ENCODE data around the gene RAB6A. TPM values are rescaled to one million over a fixed set of nuclear protein-coding genes. Genes with fewer than 3 reads are reported as not detected.

The RAB6A gene
- total RNA-seq, 4 donors from 2014 or later = 95.5 to 124 (median 110) TPM

GRCh38 chr11:73645121-73645969, 115.5 kb downstream of the RAB6A start:
- Histone ChIP-seq H3K36me3 (no peaks in the 10 kb centered on the region), H3K27ac (no peak overlapping the region), H3K4me1 (peaks cover 0 to 3% of the 10 kb centered on the region in 2 donors), H3K4me3 (no peak overlapping the region), H3K9me3 (no peaks in the 10 kb centered on the region), H3K27me3 (no peaks in the 10 kb centered on the region)
- TF ChIP-seq POLR2A (IDR thresholded peaks at IDR 0.05) = no peak
- TF ChIP-seq, protein P1, sequence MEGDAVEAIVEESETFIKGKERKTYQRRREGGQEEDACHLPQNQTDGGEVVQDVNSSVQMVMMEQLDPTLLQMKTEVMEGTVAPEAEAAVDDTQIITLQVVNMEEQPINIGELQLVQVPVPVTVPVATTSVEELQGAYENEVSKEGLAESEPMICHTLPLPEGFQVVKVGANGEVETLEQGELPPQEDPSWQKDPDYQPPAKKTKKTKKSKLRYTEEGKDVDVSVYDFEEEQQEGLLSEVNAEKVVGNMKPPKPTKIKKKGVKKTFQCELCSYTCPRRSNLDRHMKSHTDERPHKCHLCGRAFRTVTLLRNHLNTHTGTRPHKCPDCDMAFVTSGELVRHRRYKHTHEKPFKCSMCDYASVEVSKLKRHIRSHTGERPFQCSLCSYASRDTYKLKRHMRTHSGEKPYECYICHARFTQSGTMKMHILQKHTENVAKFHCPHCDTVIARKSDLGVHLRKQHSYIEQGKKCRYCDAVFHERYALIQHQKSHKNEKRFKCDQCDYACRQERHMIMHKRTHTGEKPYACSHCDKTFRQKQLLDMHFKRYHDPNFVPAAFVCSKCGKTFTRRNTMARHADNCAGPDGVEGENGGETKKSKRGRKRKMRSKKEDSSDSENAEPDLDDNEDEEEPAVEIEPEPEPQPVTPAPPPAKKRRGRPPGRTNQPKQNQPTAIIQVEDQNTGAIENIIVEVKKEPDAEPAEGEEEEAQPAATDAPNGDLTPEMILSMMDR (IDR thresholded peaks at IDR 0.05 in 4 of 5, conservative IDR thresholded peaks at IDR 0.05 in 1 of 5) = no peak
- in situ Hi-C loops (cut with MboI; ENCODE audit: low sequenced_read_pairs in 4 of 4) = no loop called here
- ATAC-seq (no peak), DNase-seq (no peak)
- intact Hi-C loops (cut with DNase I; ENCODE audit: low total_unique reads) = no loop called here

DNA sequence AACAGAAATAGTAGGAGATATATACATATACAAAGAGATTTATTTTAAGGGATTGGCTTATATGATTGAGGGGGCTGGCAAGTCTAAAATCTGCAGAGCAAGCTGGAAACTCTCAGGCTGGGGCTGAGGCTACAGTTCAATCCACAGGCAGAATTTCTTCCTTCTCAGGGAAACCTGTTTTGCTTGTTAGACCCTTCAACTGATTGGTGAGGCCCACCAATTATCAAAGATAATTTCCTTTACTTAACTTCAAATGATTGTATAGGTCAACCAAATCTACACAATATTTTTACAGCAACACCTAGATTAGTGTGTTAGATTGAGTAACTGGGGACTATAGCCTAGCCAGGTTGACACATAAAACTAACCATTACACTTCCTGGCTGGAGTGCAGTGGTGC, 119.2 kb downstream of the RAB6A start:
- no peak overlapping the region for H3K27ac ChIP-seq
- intact Hi-C loops (cut with DNase I; ENCODE audit: low total_unique reads) = no loop called here
- no peak for DNase-seq
- TF ChIP-seq POLR2A (IDR thresholded peaks at IDR 0.05) = no peak
- TF ChIP-seq, protein P1 (IDR thresholded peaks at IDR 0.05 in 4 of 5, conservative IDR thresholded peaks at IDR 0.05 in 1 of 5) = no peak
- H3K4me1 ChIP-seq = no peaks in the 10 kb centered on the region
- H3K4me3 ChIP-seq = no peak overlapping the region
- no peak for ATAC-seq
- no peaks in the 10 kb centered on the region for H3K9me3 ChIP-seq
- no peaks in the 10 kb centered on the region for H3K36me3 ChIP-seq
- H3K27me3 ChIP-seq = no peaks in the 10 kb centered on the region
- in situ Hi-C loops (cut with MboI; ENCODE audit: low sequenced_read_pairs in 4 of 4) = no loop called here

GRCh38 chr11:73640592-73640991, 120.3 kb downstream of the RAB6A start:
- Histone ChIP-seq H3K4me3 (no peak overlapping the region), H3K4me1 (no peaks in the 10 kb centered on the region), H3K36me3 (no peaks in the 10 kb centered on the region), H3K27ac (no peak overlapping the region), H3K27me3 (no peaks in the 10 kb centered on the region), H3K9me3 (no peaks in the 10 kb centered on the region)
- in situ Hi-C loops (cut with MboI; ENCODE audit: low sequenced_read_pairs in 4 of 4) (no loop called here), intact Hi-C loops (cut with DNase I; ENCODE audit: low total_unique reads) (no loop called here)
- DNase-seq = no peak
- TF ChIP-seq, protein P1 (IDR thresholded peaks at IDR 0.05 in 4 of 5, conservative IDR thresholded peaks at IDR 0.05 in 1 of 5) = no peak
- ATAC-seq = no peak

- H3K9me3 ChIP-seq = no peaks in the 10 kb centered on the region
- no peak overlapping the region for H3K4me3 ChIP-seq
- no peaks in the 10 kb centered on the region for H3K27me3 ChIP-seq
- no peaks in the 10 kb centered on the region for H3K36me3 ChIP-seq
- ATAC-seq (no peak), DNase-seq (no peak)
- no peaks in the 10 kb centered on the region for H3K4me1 ChIP-seq
- no peak overlapping the region for H3K27ac ChIP-seq
- intact Hi-C loops (cut with DNase I; ENCODE audit: low total_unique reads) = no loop called here
- TF ChIP-seq, protein P1 (IDR thresholded peaks at IDR 0.05 in 4 of 5, conservative IDR thresholded peaks at IDR 0.05 in 1 of 5) = no peak
- no peak for TF ChIP-seq POLR2A (IDR thresholded peaks at IDR 0.05)
- in situ Hi-C loops (cut with MboI; ENCODE audit: low sequenced_read_pairs in 4 of 4) = no loop called here
These were observed 123.9 kb downstream of the RAB6A start for GRCh38 chr11:73637012-73637411.
